ENCODE data around the gene NCBP3.
"Not testable (repeated sequence)": the region's sequence is repeated elsewhere in the genome, so short reads cannot be mapped to it uniquely, and the experiment has no call there.

The NCBP3 gene

DNA sequence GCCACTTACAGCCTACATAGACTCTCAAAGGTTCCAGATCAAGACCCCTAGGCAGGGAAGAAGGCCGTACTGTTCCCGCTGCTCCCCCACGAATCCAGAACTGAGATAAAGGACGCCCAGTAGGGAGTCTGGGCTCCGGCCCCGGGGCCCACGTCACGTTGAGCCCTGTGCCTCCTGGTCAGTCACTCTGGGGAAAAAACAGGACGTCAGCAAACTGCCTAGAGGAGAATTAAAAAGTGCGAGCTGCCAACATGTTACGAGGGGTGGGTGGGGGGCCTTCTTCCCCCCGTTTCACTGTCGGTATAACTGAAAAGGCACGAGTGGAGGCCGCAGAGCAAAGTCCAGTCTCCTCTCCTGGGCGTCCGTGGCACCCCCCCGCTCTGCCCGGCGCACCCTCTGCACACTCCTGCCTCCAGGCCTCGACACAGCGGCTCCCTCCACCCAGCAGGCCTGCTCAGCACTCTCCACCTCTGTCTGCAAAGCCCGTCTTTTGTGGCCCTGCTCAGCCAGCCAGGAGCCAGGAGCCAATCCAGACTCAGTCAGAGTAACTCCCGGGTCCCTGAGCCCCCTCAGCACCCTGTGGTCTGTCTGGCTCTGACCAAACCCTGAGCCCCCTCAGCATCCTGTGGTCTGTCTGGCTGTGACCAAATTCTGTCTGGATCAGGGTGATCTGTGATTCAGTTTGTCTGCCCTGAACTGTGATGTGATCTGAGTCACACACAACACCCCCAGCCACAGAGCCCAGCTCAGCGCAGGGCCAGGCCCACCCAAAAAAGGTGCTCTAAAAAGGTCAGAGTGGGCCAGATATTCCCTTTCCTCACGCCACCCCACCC, 51.3 kb downstream of the NCBP3 start:
- no peak overlapping the region for H3K4me3 ChIP-seq (ENCODE audit: low read depth, low read length)

DNA sequence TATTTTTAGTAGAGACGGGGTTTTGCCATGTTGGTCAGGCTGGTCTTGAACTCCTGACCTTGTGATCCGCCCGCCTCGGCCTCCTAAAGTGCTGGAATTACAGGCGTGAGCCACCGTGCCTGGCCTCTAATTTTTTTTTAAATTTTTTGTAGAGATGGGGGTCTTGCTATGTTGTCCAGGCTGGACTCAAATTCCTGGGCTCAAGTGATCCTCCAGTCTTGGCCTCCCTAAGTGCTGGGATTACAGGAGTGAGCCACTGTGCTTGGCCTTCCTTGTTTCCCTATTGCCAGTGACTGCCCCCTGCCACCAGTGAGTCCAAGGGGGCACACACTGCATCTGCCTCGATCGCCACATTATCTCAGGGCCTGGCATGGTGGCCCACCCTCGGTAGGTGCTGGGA, 51.9 kb downstream of the NCBP3 start:
- not testable (repeated sequence) for H3K4me3 ChIP-seq (ENCODE audit: low read depth, low read length)

DNA sequence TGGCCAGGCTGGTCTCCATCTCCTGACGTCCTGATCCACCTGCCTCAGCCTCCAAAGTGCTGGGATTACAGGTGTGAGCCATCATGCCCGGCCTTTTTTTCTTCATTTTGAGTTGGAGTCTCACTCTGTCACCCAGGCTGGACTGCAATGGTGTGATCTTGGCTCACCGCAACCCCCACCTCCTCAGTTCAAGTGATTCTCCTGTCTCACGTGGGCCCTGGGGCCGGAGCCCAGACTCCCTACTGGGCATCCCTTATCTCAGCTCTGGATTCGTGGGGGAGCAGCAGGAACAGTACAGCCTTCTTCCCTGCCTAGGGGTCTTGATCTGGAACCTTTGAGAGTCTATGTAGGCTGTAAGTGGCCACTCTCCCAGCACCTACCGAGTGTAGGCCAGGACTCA, 52.8 kb downstream of the NCBP3 start:
- not testable (repeated sequence) for H3K4me3 ChIP-seq (ENCODE audit: low read depth, low read length)

DNA sequence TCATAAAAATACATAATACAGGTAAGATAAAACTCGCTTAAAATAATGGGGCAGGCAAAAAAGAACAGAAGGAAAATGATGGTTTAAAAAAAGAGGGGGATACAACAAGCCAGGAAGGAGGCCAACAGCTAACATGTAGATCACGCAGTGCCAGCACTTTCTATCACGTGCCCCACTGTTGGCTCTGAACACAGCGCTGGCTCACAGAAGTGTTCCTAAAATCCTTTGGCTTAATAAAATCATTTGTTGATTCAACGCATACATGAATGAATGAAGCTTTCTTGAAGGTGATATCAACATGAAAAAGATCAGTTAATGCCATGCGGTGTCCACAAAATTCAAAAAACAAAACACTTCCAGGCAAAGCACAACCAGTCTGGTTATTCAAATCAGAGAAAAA, 53.6 kb downstream of the NCBP3 start:
- no peak overlapping the region for H3K4me3 ChIP-seq (ENCODE audit: low read depth, low read length)

DNA sequence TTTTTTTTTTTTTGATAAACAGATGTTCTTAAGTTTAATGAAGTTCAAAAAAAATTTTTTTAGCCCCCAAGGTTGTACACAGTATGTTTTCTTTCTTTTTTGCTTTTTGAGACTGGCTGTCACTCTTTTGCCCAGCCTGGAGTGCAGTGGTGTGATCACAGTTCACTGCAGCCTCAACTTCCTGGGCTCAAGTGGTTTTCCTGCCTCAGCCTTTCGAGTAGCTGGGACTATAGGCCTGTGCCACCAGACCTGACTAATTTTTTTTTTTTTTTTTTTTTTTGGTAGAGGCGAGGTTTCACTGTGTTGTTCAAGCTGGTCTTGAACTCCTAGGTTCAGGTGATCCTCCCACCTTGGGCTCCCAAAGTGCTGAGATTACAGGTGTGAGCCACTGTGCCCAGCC, 57.8 kb downstream of the NCBP3 start:
- H3K4me3 ChIP-seq (ENCODE audit: low read depth, low read length), result no peak overlapping the region

DNA sequence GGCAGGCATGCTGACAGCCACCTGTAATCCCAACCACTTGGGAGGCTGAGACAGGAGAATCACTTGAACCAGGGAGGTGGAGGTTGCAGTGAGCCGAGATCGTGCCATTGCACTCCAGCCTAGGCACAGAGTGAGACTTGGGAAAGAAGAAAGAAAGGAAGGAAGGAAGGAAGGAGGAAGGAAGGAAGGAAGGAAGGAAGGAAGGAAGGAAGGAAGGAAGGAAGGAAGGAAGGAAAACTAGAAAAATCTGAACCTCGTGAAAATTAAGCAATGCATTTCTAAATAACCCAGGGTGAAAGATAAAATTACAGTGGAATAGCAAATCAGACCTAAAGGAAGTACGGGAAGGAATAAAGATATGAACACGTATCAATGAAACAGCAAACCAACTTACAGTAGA, 60.7 kb downstream of the NCBP3 start:
- not testable (repeated sequence) for H3K4me3 ChIP-seq (ENCODE audit: low read depth, low read length)

DNA sequence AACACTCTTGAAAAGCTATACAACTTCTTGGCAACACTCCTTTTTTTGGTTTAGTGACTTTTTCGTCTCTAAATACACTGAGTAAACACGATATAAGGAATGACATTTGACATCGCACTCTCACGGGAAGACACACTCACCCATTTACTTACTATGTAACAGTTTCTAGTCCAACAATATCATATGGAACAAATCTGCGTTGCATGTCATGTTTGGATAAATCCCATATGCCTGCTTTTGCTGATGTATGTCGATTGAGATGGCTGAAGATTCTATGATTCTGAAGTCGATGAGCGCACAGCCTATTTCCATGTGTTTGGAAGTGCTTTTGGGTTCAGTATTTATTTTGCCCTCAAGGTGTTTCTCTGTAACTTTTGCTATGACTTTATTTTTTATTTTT, 63.3 kb downstream of the NCBP3 start:
- no peak overlapping the region for H3K4me3 ChIP-seq (ENCODE audit: low read depth, low read length)

DNA sequence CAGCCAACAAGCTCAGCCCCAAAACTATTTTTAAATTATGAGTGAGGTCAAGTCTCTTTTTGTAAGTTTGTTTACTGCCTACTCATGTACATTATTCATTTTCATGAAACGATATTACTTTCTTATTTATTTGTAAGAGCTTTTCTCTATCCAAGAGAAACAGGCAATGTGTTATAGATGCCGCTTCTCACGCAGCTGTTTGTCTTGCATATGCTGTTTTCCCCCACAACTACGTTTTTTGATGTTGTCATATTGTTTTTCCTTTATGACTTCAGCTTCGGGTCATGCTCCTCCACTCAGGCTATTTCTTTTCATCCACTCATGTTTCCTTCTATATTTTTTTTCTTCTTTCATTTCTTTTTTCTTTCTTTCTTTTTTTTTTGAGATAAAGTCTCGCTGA, 65.1 kb downstream of the NCBP3 start:
- H3K4me3 ChIP-seq (ENCODE audit: low read depth, low read length), result no peak overlapping the region

DNA sequence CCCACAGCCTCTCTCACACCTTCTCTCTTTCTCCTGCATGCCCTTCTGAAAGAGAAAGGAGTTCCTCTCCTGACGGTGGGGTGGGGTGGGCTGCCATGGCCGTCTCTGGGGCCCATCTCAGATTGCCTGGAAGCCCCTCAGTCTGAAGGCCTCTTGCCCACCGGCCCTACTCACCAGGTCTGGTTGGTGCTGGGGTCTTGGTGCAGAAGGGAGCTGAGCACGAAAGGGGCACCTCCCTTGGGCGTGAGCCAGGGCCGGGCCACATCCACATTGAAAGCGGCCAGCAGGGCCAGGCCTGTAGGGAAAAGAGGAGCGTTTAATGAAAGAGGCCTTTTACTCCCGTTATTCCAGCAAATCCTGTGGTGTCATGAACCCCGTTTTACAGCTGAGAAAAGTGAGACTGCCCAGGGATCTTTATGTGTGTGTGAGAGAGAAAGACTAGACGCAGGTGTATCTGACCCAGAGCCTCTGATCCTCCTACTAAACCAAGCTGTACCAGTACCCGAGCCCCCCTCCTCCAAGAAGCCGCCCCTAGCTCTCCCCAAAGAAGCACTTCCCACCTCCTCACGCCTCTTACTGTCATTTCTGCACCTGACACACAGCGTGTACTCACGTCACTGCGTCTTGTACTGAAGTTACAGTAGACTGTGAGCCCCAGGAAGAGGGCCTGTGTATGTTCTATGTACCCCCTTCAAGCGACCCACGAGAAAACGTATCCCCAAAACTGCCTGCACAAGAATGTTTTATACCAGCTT, 68.5 kb downstream of the NCBP3 start:
- H3K4me3 ChIP-seq (ENCODE audit: low read depth, low read length), result no peak overlapping the region

DNA sequence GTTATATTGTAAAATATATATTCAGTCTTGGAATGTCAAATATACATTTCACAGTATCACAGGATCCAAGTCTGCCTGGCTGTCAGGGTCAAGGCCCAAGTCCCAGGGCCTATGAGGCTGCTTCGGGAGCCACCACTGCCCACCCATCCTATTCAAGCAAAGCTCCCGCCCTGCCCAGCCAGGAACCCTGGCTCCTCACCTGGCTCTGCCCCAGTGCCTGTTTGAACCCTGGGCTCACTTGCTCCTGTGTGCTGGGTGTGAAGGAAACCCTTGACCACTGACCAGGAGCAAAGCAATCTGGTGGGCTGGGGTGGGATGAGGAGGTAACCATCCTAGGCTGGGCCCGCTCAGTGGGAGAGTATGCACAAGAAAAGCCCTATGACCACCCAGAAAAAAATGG, 72.1 kb downstream of the NCBP3 start:
- H3K4me3 ChIP-seq (ENCODE audit: low read depth, low read length), result no peak overlapping the region

DNA sequence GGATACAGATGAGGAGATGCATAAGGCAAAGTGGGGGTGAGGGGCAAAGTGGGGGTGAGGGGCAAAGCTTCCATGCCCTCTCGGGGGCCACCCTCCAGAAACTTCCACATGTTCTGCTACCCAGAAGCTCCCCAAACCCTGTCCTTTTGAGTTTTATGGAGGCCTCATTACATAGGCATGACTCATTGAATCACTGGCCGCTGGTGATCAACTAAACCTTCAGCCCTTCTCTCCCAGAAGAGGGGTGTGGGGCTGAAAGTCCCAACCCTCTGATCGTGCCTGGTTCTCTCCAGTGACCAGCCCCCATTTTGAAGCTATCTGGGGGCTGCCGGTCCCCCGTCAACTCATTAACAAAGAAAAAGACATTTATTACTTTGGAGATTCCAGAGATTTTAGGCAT, 72.5 kb downstream of the NCBP3 start:
- H3K4me3 ChIP-seq (ENCODE audit: low read depth, low read length), result no peak overlapping the region

DNA sequence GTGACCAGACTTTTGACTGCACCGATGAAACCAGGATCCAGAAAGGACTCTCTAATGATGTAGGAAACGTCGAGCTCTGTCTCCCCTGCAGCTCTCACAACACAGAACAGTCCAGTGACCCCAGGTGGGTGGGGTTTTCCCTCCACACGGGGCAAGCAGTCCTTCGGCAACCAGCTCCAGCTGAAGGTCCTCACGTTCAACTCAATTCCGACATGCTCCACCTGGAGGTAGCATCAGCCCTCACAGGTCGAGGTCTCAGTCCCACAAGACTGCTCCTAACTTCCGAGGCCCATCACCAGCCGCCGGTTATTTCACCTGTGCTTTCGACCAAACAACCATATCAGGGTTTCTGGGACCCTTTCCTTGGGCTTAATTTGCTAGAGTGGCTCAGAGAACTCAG, 73.3 kb downstream of the NCBP3 start:
- no peak overlapping the region for H3K4me3 ChIP-seq (ENCODE audit: low read depth, low read length)

DNA sequence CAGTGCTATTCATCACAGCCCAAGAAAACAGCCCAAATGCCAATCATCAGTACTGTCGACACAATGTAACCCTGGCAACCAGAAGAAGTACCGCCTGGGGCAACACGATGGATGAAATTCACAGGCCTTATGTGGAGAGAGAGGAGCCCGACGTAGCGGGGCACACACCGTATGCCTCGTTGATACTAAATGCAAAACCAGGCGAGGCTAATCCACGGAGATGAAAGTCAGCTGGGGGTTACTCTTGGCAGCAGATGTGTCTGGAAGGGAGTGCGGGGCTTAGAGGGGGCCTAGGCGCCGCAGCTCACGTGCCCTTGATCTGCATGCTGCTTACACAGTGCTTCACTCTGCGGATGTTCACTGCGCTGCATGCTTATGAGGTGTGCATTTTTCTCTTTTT, 74.9 kb downstream of the NCBP3 start:
- no peak overlapping the region for H3K4me3 ChIP-seq (ENCODE audit: low read depth, low read length)

DNA sequence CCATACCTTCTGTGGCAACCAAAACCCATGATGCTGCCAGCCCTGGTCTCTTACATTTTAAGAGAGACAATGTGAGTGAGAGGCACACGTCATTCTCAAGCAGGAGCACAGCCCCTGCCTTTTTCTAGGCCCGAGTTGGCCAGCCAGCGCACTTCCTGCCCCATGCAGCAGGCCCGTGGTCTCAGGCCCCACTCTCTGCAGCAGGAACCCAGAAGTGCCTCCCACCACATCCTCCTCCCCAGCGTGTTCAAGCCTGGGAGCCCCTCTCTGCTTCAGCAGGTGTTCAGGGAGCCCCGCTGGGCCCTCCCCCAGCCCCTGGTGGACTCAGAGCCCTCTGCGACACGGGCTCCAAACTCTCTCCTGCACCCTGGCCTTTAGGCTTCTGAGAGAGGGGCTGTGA, 75.6 kb downstream of the NCBP3 start:
- no peak overlapping the region for H3K4me3 ChIP-seq (ENCODE audit: low read depth, low read length)

DNA sequence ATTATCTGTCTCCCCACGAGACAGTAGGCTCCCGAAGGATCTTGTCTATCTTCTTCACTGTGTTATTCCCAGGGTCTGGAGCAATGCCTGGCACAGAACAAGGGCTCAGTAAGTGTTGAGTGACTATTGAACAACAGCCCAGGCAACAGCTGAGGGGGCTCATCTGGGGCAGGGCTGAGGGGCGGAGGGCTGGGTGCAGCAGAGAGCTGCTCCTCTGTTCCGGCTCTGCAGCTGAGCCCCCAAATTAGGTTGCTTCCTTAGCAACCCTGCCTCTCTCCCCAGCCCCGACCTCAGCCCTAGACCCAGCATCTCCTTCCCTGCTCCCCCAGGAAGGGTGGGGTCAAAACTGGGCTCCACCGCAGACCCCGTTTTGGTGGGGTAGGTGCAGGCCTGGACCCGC, 77.3 kb downstream of the NCBP3 start:
- H3K4me3 ChIP-seq (ENCODE audit: low read depth, low read length), result no peak overlapping the region

DNA sequence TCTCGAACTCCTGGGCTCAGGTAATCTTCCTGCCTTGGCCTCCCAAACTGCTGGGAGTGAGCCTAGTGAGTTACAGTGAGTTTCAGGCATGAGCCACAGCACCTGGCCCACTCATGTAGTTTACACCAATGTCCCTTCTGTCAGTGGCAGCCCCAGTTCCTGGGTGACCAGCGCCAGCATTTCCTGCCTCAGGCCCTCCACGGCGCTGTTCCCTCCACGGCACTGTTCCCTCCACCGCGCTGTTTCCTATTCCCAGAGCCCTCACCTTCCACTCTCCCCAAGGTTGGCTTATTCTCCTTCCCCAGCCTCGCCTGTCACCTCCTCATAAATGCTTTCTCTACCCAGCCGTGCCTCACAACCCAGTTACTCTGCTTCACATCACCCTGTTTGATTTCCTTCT, 77.7 kb downstream of the NCBP3 start:
- H3K4me3 ChIP-seq (ENCODE audit: low read depth, low read length), result no peak overlapping the region

DNA sequence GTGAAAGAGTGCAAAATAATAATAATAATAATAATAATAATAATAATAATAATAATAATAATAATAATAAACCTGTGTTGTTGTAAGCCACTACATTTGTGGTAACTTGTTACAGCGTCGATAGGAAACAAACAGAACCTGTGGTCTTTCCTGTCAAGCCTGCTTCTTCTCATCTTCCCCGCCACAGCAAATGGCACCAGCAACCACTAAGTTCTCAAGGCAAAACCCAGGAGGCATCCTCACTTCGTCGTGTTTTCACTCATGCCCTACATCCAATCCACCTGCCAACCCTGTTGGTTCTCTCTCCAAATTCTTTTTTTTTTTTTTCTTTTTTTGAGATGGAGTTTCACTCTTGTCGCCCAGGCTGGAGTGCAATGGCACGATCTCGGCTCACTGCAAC, 79.3 kb downstream of the NCBP3 start:
- H3K4me3 ChIP-seq (ENCODE audit: low read depth, low read length), result no peak overlapping the region

DNA sequence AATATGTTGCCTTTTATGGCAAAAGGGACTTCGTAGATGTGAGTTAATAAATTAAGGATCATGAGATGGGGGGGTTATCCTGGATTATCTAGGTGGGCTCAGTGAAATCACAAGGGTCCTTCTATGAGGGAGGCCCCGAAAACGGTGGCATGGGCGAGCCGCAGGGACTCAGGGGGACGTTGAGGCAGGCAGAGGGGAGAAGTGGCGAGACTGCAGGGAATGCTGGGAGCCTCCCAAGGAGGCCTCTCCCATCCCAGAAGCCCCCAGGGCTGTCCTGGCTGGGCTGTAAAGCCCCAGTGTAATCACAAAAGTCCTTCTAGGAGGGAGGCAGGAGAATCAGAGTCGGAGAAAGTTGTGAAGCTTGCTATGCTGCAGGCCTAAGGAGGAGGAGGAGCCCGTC, 80.1 kb downstream of the NCBP3 start:
- H3K4me3 ChIP-seq (ENCODE audit: low read depth, low read length), result no peak overlapping the region

DNA sequence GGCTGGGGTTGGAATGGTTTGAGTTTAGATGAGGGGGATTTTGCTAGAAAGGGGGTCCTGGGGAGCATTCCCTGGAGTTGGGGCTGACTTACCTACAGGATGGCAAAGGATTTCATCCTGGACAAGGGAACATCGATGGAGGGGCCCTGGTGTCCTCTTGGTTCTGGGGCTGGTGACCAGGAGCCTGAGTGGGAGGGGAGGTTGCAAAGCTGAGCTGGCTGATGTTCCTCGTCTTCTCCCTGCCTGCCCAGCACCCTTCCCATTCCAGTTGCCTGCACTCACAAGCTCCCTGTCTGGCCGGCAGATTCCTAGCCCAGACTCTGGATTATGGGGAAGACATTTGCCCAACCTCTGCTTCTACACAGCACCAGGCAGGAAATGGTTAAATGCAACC, 82.3 kb downstream of the NCBP3 start:
- H3K4me3 ChIP-seq (ENCODE audit: low read depth, low read length), result no peak overlapping the region

DNA sequence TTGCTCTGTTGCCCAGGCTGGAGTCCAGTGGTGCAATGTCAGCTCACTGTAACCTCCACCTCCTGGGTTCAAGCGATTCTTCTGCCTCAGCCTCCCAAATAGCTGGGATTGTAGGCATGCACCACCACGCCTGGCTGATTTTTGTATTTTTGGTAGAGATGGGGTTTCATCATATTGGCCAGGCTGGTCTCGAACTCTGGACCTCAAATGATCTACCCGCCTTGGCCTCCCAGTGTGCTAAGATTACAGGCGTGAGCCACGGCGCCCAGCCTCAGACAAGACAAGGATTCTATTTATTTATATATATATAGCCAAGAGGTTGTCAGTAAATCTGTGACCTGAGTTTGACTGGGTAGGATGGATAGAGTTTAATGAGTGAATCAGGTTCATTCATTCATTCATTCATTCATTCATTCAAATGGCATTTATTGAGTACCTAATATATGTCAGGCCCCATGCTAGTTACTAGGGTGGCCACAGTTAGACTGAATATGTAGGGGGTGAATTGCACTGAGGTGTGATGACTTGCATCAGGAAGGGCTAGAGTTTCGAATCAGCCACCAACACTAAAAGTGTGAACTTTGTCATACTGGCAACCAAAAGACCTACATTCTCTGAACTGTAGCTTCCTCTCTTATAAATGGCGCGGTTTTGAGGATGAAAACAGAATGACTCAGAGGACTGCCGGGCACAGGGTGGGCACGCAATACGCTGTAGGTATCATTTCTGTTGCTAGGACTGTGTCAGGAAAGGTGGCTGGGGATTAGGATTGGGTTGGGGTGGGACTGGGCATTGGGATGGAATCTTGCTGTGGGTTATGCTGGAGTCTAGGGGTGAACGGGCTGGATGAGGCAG, 82.9 kb downstream of the NCBP3 start:
- no peak overlapping the region for H3K4me3 ChIP-seq (ENCODE audit: low read depth, low read length)

DNA sequence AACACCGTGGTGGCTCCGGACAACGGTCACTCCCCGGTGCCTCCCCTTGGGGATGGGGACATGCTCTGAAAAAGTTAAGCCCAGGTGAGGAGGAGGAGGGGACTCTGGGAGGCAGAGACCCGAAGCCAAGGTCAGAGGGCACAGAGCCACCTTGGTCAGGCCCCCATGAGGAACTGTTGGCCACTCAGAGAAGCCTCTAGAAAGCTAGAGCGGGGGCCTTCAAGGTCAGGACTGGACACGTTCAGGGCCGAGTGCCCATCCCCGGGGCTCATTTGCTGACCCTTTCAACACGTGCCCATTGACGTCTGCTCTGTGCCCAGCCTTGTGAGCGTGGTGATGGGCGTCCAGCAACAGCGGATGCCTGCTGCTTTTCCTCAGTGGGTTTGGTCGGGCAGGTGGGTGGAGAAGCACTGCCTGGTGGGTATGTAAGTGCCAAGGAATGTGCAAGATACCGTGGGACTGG, 84.1 kb downstream of the NCBP3 start:
- no peak overlapping the region for H3K4me3 ChIP-seq (ENCODE audit: low read depth, low read length)
